Measurements from ENCODE around the gene SUSD6. TPM values are rescaled to one million over a fixed set of nuclear protein-coding genes. Genes with fewer than 3 reads are reported as not detected.
A peak's percentile ranks its signal among the peaks of the same experiment; 100 is the strongest.

The SUSD6 gene
- total and polyA plus RNA-seq, 2 donors (not counting 1 experiment from before 2014, with no cell fraction given) = 62.3 to 97.8 TPM

- Histone ChIP-seq H3K4me2 (replicated peaks; ENCODE audit: low read depth, low read length, poor library complexity, severe bottlenecking) (no peak overlapping the region), H3K27me3 (replicated peaks in 1 of 4; ENCODE audit: control extremely low read depth in 1 of 4, control insufficient read depth in 3 of 4, insufficient read depth in 4 of 4, low read length in 3 of 4) (no peaks in the 10 kb centered on the region), H3K9ac (ENCODE audit: low read length) (no peak overlapping the region), H3K36me3 (replicated peaks in 1 of 2; ENCODE audit: control extremely low read depth in 1 of 2, control insufficient read depth in 1 of 2, extremely low read depth in 1 of 2, insufficient read depth in 2 of 2, low read length in 1 of 2) (peaks cover 11 to 74% of the 10 kb centered on the region in 2 experiments), H4K20me1 (ENCODE audit: control insufficient read depth, insufficient read depth, low read length, poor library complexity, severe bottlenecking) (peaks cover 29% of the 10 kb centered on the region), H3K79me2 (ENCODE audit: control insufficient read depth, insufficient read depth, low read length) (peaks cover 32% of the 10 kb centered on the region), H2AFZ (ENCODE audit: insufficient read depth, low read depth, low read length, poor library complexity, severe bottlenecking) (no peak overlapping the region), H3K4me1 (ENCODE audit: control insufficient read depth in 2 of 2, insufficient read depth in 2 of 2, low read length in 2 of 2) (peaks cover 10 to 14% of the 10 kb centered on the region in 2 donors), H3K4me3 (ENCODE audit: control extremely low read depth in 1 of 5, extremely low read depth in 1 of 5, insufficient read depth in 1 of 5, low read depth in 2 of 5, low read length in 4 of 5) (no peak overlapping the region), H3K27ac (ENCODE audit: low read length in 2 of 2) (no peak overlapping the region), H3K9me3 (ENCODE audit: control extremely low read depth in 1 of 3, control insufficient read depth in 2 of 3, insufficient read depth in 1 of 3, low read length in 2 of 3) (no peaks in the 10 kb centered on the region)
- no peak for TF ChIP-seq CTCF (IDR thresholded peaks at IDR 0.05)
- TF ChIP-seq EZH2 (IDR thresholded peaks at IDR 0.05; ENCODE audit: borderline replicate concordance, insufficient read depth, low read depth, low read length, poor library complexity, severe bottlenecking) = no peak
- ChIA-PET CTCF (interaction anchor here (0.6 to 1.7 kb wide), 3 partner anchors 15 to 107 kb away, joined by 3 to 10 read pairs (median 4); no protein-coding TSS in a partner anchor), POLR2A (no interaction called here)
- Mint-ChIP-seq H3K4me3 (no peak overlapping the region), H3K27me3 (no peaks in the 10 kb centered on the region), H3K9me3 (ENCODE audit: insufficient read depth) (no peaks in the 10 kb centered on the region), H3K27ac (peak overlapping the region; percentile 50), H3K4me1 (peaks cover 25% of the 10 kb centered on the region)
- intact Hi-C loops (cut with micrococcal nuclease) = no loop called here
- 59% methylated on average over 9 of the region's 11 CpGs for WGBS (ENCODE audit: insufficient coverage)
- no peak for DNase-seq
- no peak for ATAC-seq (ENCODE audit: low read depth)
Observed at GRCh38 chr14:69711881-69712560, 100.6 kb downstream of the SUSD6 start.

DNA sequence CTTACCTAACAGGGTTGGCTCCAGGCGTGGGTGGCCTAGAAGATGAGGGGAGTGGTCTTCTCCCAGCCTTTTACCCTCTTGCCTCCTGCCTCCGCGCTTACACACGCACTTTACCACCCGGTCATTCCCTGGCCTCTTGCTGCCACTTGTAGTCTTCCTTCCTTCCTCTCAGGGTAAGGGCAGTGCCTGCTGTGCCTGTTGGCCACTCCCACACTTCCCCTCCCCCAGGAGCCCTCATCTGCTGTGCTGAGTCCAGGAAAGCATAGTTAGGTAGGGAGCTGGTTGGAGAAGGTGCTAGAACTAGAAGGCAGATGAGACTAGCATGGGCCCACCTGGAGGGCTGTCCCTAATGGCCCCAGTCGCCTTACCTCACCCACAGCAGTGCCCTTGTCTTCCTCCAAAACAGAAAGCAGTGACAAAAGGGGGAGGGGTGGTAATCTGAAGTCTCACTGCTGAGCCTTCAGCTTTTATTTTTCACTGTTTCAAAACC, 101.2 kb downstream of the SUSD6 start:
- H3K79me2 ChIP-seq (ENCODE audit: control insufficient read depth, insufficient read depth, low read length) = peaks cover 32% of the 10 kb centered on the region
- no peaks in the 10 kb centered on the region for H3K9me3 Mint-ChIP-seq (ENCODE audit: insufficient read depth)
- H3K9me3 ChIP-seq (ENCODE audit: control extremely low read depth in 1 of 3, control insufficient read depth in 2 of 3, insufficient read depth in 1 of 3, low read length in 2 of 3) = no peaks in the 10 kb centered on the region
- POLR2A ChIA-PET = no interaction called here
- WGBS (ENCODE audit: insufficient coverage) = 94% methylated on average over 3 of the region's 6 CpGs
- intact Hi-C loops (cut with micrococcal nuclease) = no loop called here
- H3K4me1 Mint-ChIP-seq = peaks cover 22% of the 10 kb centered on the region
- H3K27ac Mint-ChIP-seq = peak overlapping the region; percentile 50
- H3K4me3 Mint-ChIP-seq = no peak overlapping the region
- ATAC-seq (ENCODE audit: low read depth) (no peak), DNase-seq (no peak)
- peaks cover 11 to 71% of the 10 kb centered on the region in 2 experiments for H3K36me3 ChIP-seq (replicated peaks in 1 of 2; ENCODE audit: control extremely low read depth in 1 of 2, control insufficient read depth in 1 of 2, extremely low read depth in 1 of 2, insufficient read depth in 2 of 2, low read length in 1 of 2)
- peaks cover 10 to 13% of the 10 kb centered on the region in 2 donors for H3K4me1 ChIP-seq (ENCODE audit: control insufficient read depth in 2 of 2, insufficient read depth in 2 of 2, low read length in 2 of 2)
- H3K27ac ChIP-seq (ENCODE audit: low read length in 2 of 2) = no peak overlapping the region
- H4K20me1 ChIP-seq (ENCODE audit: control insufficient read depth, insufficient read depth, low read length, poor library complexity, severe bottlenecking) = peaks cover 29% of the 10 kb centered on the region
- no peak overlapping the region for H3K4me2 ChIP-seq (replicated peaks; ENCODE audit: low read depth, low read length, poor library complexity, severe bottlenecking)
- TF ChIP-seq CTCF (IDR thresholded peaks at IDR 0.05) (no peak), EZH2 (IDR thresholded peaks at IDR 0.05; ENCODE audit: borderline replicate concordance, insufficient read depth, low read depth, low read length, poor library complexity, severe bottlenecking) (no peak)
- no peak overlapping the region for H3K4me3 ChIP-seq (ENCODE audit: control extremely low read depth in 1 of 5, extremely low read depth in 1 of 5, insufficient read depth in 1 of 5, low read depth in 2 of 5, low read length in 4 of 5)
- no peak overlapping the region for H3K9ac ChIP-seq (ENCODE audit: low read length)
- CTCF ChIA-PET = interaction anchor here (0.6 to 1.5 kb wide), 2 partner anchors 30 to 39 kb away, joined by 3 to 4 read pairs; no protein-coding TSS in a partner anchor
- no peaks in the 10 kb centered on the region for H3K27me3 Mint-ChIP-seq
- no peak overlapping the region for H2AFZ ChIP-seq (ENCODE audit: insufficient read depth, low read depth, low read length, poor library complexity, severe bottlenecking)
- no peaks in the 10 kb centered on the region for H3K27me3 ChIP-seq (replicated peaks in 1 of 4; ENCODE audit: control extremely low read depth in 1 of 4, control insufficient read depth in 3 of 4, insufficient read depth in 4 of 4, low read length in 3 of 4)

All from B cell (primary cell).